HFF-Myc (cell line): ENCODE results near the gene RPL36A.

Source experiments
- DNase-seq: peaks from one replicate; pipeline ENCODE4 v3.0.0-alpha.2; 2011; ENCODE audit warnings: low read depth; ENCODE audit errors: extremely low read depth
- H3K4me3 ChIP-seq: replicated peaks from 2 replicates; pipeline ENCODE4 v1.5.1; 2011; ENCODE audit warnings: low read depth, mild to moderate bottlenecking, control low read depth, low read length
- TF ChIP-seq, protein P1 (sequence below): IDR thresholded peaks from 2 replicates; pipeline ENCODE4 v1.5.1; 2012; ENCODE audit warnings: mild to moderate bottlenecking, low read depth, low read length, control low read depth; ENCODE audit errors: missing control alignments

RPL36A gene

DNA sequence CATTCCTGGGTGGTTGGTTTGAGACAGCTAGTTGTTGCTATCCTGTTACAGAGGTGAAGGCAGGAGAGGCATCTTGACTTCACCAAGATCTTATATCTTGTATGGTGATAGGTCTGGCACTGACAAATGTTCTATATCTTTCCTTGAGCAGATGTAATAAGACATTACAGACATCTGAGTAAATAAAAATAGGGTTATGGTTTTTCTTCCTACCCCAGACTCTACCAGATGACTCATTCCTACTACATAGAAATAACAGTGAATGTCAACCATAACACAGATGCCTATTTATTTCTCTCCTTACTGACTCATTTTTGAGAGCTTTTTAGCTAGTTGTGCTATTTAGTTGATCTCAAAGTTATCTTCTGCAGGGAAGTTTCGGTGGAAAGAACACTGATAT lies 39.1 kb downstream of the RPL36A start:
- TF ChIP-seq, protein P1, sequence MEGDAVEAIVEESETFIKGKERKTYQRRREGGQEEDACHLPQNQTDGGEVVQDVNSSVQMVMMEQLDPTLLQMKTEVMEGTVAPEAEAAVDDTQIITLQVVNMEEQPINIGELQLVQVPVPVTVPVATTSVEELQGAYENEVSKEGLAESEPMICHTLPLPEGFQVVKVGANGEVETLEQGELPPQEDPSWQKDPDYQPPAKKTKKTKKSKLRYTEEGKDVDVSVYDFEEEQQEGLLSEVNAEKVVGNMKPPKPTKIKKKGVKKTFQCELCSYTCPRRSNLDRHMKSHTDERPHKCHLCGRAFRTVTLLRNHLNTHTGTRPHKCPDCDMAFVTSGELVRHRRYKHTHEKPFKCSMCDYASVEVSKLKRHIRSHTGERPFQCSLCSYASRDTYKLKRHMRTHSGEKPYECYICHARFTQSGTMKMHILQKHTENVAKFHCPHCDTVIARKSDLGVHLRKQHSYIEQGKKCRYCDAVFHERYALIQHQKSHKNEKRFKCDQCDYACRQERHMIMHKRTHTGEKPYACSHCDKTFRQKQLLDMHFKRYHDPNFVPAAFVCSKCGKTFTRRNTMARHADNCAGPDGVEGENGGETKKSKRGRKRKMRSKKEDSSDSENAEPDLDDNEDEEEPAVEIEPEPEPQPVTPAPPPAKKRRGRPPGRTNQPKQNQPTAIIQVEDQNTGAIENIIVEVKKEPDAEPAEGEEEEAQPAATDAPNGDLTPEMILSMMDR, result no peak
- no peak overlapping the region for H3K4me3 ChIP-seq
- no peak for DNase-seq

GRCh38 chrX:101430457-101431078 lies 39.8 kb downstream of the RPL36A start:
- no peak for DNase-seq
- TF ChIP-seq, protein P1, result no peak
- no peak overlapping the region for H3K4me3 ChIP-seq

GRCh38 chrX:101442085-101442484 lies 51.3 kb downstream of the RPL36A start:
- TF ChIP-seq, protein P1, result no peak
- H3K4me3 ChIP-seq, result no peak overlapping the region
- no peak for DNase-seq
